GM12878 (cell line): ENCODE measurements around the gene FRS3. TPM values are rescaled to one million over a fixed set of nuclear protein-coding genes. Genes with fewer than 3 reads are reported as not detected.
A peak's percentile ranks its signal among the peaks of the same experiment; 100 is the strongest.

ENCODE experiments used
- ATAC-seq: fragments of 200-7000 bp; cut with Tn5 transposase; 3 replicates; pipeline ENCODE4 v1.9.1; 2020; ENCODE audit warnings: mild to moderate bottlenecking, moderate library complexity
- BruUV-seq: library from RNA; stranded (reverse); fragments of 400-500 nt; replicated peaks from 2 replicates; lab custom pipeline; 2021; lab: Mats Ljungman, UMichigan
- CTCF ChIA-PET: fragments of 300-600 bp; sonication (Branson Sonifier 250); formaldehyde crosslinking; extraction: SDS; loops from one replicate; lab custom pipeline; 2021; ENCODE audit warnings: inconsistent platforms; lab: Yijun Ruan, JAX
- POLR2A ChIA-PET: fragments of 350-600 bp; formaldehyde crosslinking; extraction: SDS; loops from one replicate; lab custom pipeline; 2021; ENCODE audit warnings: inconsistent platforms; lab: Charles Lee
- RAD21 ChIA-PET: fragments of 300-600 bp; sonication (Branson Sonifier 250); formaldehyde crosslinking; loops from one replicate; lab custom pipeline; 2023; ENCODE audit warnings: antibody characterized with exemption; ENCODE audit not compliant: unreplicated experiment; lab: Charles Lee
- SMC1A ChIA-PET: fragments of 300-600 bp; sonication (Branson Sonifier 250); formaldehyde crosslinking; loops from one replicate; lab custom pipeline; 2023; ENCODE audit not compliant: unreplicated experiment, uncharacterized antibody; lab: Charles Lee
- DNase-seq: peaks from one replicate; pipeline ENCODE4 v3.0.0-alpha.2; 2011; ENCODE audit warnings: low read depth, low spot score
- FAIRE-seq: peaks from 3 replicates; lab custom pipeline; 2011; peaks lifted over from hg19 to GRCh38; lab: Jason Lieb, UNC
- H2AFZ ChIP-seq: 2 replicates; pipeline ENCODE4 v1.6.0; 2011; ENCODE audit warnings: low read depth, low read length, control low read depth; ENCODE audit not compliant: control insufficient read depth
- H3K27ac ChIP-seq: 2 replicates; pipeline ENCODE4 v1.5.1; 2011; ENCODE audit warnings: control low read depth; ENCODE audit not compliant: control insufficient read depth, insufficient read depth
- H3K27me3 ChIP-seq, 2 experiments: replicated peaks in 1 of 2; 2 replicates each; pipeline versions ENCODE4 v1.6.0 to v1.6.1; 2011; ENCODE audit warnings: low read length in 1 of 2; ENCODE audit not compliant: control insufficient read depth in 2 of 2, insufficient read depth in 2 of 2
- H3K36me3 ChIP-seq, 2 experiments: 2 replicates each; pipeline ENCODE4 v1.5.1; 2011; ENCODE audit warnings: low read length in 1 of 2; ENCODE audit not compliant: control insufficient read depth in 2 of 2, insufficient read depth in 2 of 2
- H3K4me1 ChIP-seq: 2 replicates; pipeline ENCODE4 v1.6.1; 2011; ENCODE audit warnings: mild to moderate bottlenecking, low read length, moderate library complexity, mixed read lengths; ENCODE audit not compliant: control insufficient read depth, insufficient read depth
- H3K4me2 ChIP-seq: 2 replicates; pipeline ENCODE4 v1.6.0; 2011; ENCODE audit warnings: control low read depth; ENCODE audit not compliant: control insufficient read depth, insufficient read depth
- H3K4me3 ChIP-seq: fragments of 200-600 bp; sonication (generic); 2 replicates; pipeline ENCODE4 v1.5.1; 2016
- H3K79me2 ChIP-seq: 2 replicates; pipeline ENCODE4 v1.6.0; 2011; ENCODE audit warnings: low read length; ENCODE audit not compliant: control insufficient read depth, insufficient read depth
- H3K9ac ChIP-seq: 2 replicates; pipeline ENCODE4 v1.8.0; 2011; ENCODE audit warnings: low read length, control low read depth, mixed read lengths; ENCODE audit not compliant: control insufficient read depth, insufficient read depth
- H3K9me3 ChIP-seq: replicated peaks from 3 replicates; pipeline ENCODE4 v1.5.1; 2011; ENCODE audit warnings: mild to moderate bottlenecking, low read length; ENCODE audit not compliant: control insufficient read depth, insufficient read depth
- H4K20me1 ChIP-seq: 2 replicates; pipeline ENCODE4 v1.6.0; 2011; ENCODE audit not compliant: control insufficient read depth, insufficient read depth
- FOXK2 ChIP-seq: fragments of 450-650 bp; IDR thresholded peaks from 2 replicates; pipeline ENCODE4 v1.6.1; 2017; ENCODE audit warnings: mild to moderate bottlenecking, moderate library complexity
- GATAD2B ChIP-seq: fragments of 450-650 bp; conservative IDR thresholded peaks from 2 replicates; pipeline ENCODE4 v1.6.1; 2017; ENCODE audit warnings: low read depth, mild to moderate bottlenecking, moderate library complexity
- HCFC1 ChIP-seq: fragments of 150-350 bp; IDR thresholded peaks from 2 replicates; pipeline ENCODE4 v1.6.1; 2014; ENCODE audit warnings: low read length
- MEF2A ChIP-seq: IDR thresholded peaks from 2 replicates; pipeline ENCODE4 v1.6.1; 2011; ENCODE audit warnings: low read depth, mild to moderate bottlenecking, low read length, moderate library complexity; ENCODE audit not compliant: insufficient read depth
- MLLT1 ChIP-seq: fragments of 450-650 bp; IDR thresholded peaks from 2 replicates; pipeline ENCODE4 v1.6.1; 2016; ENCODE audit warnings: mild to moderate bottlenecking
- NBN ChIP-seq: fragments of 450-650 bp; IDR thresholded peaks from 2 replicates; pipeline ENCODE4 v1.6.1; 2016
- NR2F1 ChIP-seq: fragments of 450-650 bp; conservative IDR thresholded peaks from 2 replicates; pipeline ENCODE4 v1.6.1; 2017; ENCODE audit warnings: mild to moderate bottlenecking
- PAX5 ChIP-seq: IDR thresholded peaks from 2 replicates; pipeline ENCODE4 v1.6.1; 2011; ENCODE audit warnings: low read depth, low read length, borderline replicate concordance
- PML ChIP-seq: IDR thresholded peaks from 2 replicates; pipeline ENCODE4 v1.6.1; 2012; ENCODE audit warnings: low read length, inconsistent platforms
- POLR2AphosphoS5 ChIP-seq: IDR thresholded peaks from 2 replicates; pipeline ENCODE4 v1.6.1; 2011; ENCODE audit warnings: mild to moderate bottlenecking, low read length, inconsistent platforms
- ZBTB33 ChIP-seq: fragments of 450-650 bp; IDR thresholded peaks from 2 replicates; pipeline ENCODE4 v1.6.1; 2017; ENCODE audit warnings: mild to moderate bottlenecking
- ZNF687 ChIP-seq: fragments of 450-650 bp; IDR thresholded peaks from 2 replicates; pipeline ENCODE4 v1.6.1; 2017; ENCODE audit warnings: mild to moderate bottlenecking, moderate library complexity
- WGBS: methylation state at CpG from one replicate; pipeline ENCODE4 v1.1.6; 2016; ENCODE audit warnings: low lambda C conversion rate; ENCODE audit not compliant: insufficient replicate concordance, insufficient coverage; ENCODE audit errors: missing lambda C conversion rate; 5-methylcytosine and 5-hydroxymethylcytosine counted together
- in situ Hi-C: fragments of 300-500 bp; cut with MboI; formaldehyde crosslinking; loops from 9 replicates; pipeline ENCODE4 v1.14.3; 2018; ENCODE audit warnings: mixed read lengths
- intact Hi-C: fragments of 100-400 bp; cut with micrococcal nuclease; formaldehyde crosslinking; loops from one replicate; pipeline ENCODE4 v1.14.2; 2022; ENCODE audit not compliant: unreplicated experiment
- polyA plus RNA-seq, 11 experiments: library from polyadenylated mRNA; depleted of rRNA in 4 of 11; unstranded in 6 of 11; stranded (reverse) in 5 of 11; fragments of >200 nt; fragmentation: Nextera tagmentation in 4 of 11; fragmentation: Illumina TruSeq in 1 of 11; extraction: Ambion mirVana in 4 of 11; extraction: Trizol in 1 of 11; gene quantifications; 1 replicate in 1 of 11; 2 replicates in 10 of 11; pipeline versions ENCODE4 v1.2.1 to v1.2.3, GENCODE V29; 2011 to 2016; ENCODE audit warnings: inconsistent platforms in 2 of 11, missing spikeins in 2 of 11, low read depth in 1 of 11
- total RNA-seq, 4 experiments: library from RNA; depleted of rRNA in 3 of 4; stranded (reverse); fragments of >200 nt in 3 of 4; fragmentation: Illumina TruSeq in 1 of 4; extraction: Trizol in 1 of 4; gene quantifications; 2 replicates each; pipeline versions ENCODE4 v1.2.1 to v1.2.3, GENCODE V29; 2013 to 2021

Gene FRS3
- total and polyA plus RNA-seq, 10 of the 15 experiments (the other 5 are each of a cell fraction or from before 2014, with no cell fraction given) = 0.05 to 3.4 (median 1.5) TPM

- Histone ChIP-seq H3K9me3 (no peaks in the 10 kb centered on the region), H4K20me1 (no peaks in the 10 kb centered on the region), H2AFZ (no peak overlapping the region), H3K4me1 (peaks cover 63% of the 10 kb centered on the region), H3K4me3 (peak overlapping the region; percentile 92), H3K79me2 (peaks cover 100% of the 10 kb centered on the region), H3K27ac (peak overlapping the region; percentile 98), H3K9ac (peak overlapping the region; percentile 93), H3K36me3 (peaks cover 2 to 8% of the 10 kb centered on the region in 2 experiments; a peak in 2 of 4 replicates), H3K27me3 (no peaks in the 10 kb centered on the region), H3K4me2 (peak overlapping the region; percentile 99)
- FAIRE-seq (no peak), ATAC-seq (peak; percentile 9; the same call in 2 of the 3 replicates), DNase-seq (no peak)
- ChIA-PET POLR2A (interaction anchor here (0.6 to 9.6 kb wide), 3 partner anchors 10 to 22 kb away, joined by 9 to 293 read pairs (median 180); no protein-coding TSS in a partner anchor), RAD21 (interaction anchor here (0.6 to 8.5 kb wide), 4 partner anchors 10 to 297 kb away, joined by 3 to 300 read pairs (median 18); no protein-coding TSS in a partner anchor), CTCF (interaction anchor here (0.5 to 5.6 kb wide), 5 partner anchors 12 to 29 kb away, joined by 4 to 46 read pairs (median 4); no protein-coding TSS in a partner anchor), SMC1A (interaction anchor here (1.2 to 8.5 kb wide), 5 partner anchors 7 to 30 kb away, joined by 3 to 168 read pairs (median 88); no protein-coding TSS in a partner anchor)
- TF ChIP-seq PML (no peak), MLLT1 (peak; percentile 88), NBN (0 out of 2 replicates have a peak, but pooled peaks have one; percentile 25), POLR2AphosphoS5 (no peak), HCFC1 (no peak), FOXK2 (no peak), NR2F1 (0 out of 2 replicates have a peak, but pooled peaks have one; percentile 20), ZNF687 (no peak), GATAD2B (no peak), ZBTB33 (no peak), PAX5 (no peak), MEF2A (no peak)
- in situ Hi-C loops (no loop called here), intact Hi-C loops (no loop called here)
- BruUV-seq = no TSS peak
- 46% methylated on average over 19 of the region's 19 CpGs for WGBS
These were observed 51.4 kb downstream of the FRS3 start for GRCh38 chr6:41728073-41728936.
